GM18858 (cell line): ENCODE results near the gene ISOC2.

Source experiments
- ATAC-seq: cut with Tn5 transposase; IDR thresholded peaks from one replicate; pipeline ENCODE4 v1.9.1; 2021; ENCODE audit not compliant: unreplicated experiment

The ISOC2 gene

GRCh38 chr19:55479451-55480230, 18.2 kb upstream of the ISOC2 start:
- no peak for ATAC-seq

GRCh38 chr19:55479045-55479444, 17.6 kb upstream of the ISOC2 start:
- ATAC-seq, result no peak

GRCh38 chr19:55478364-55478763, 16.9 kb upstream of the ISOC2 start:
- ATAC-seq, result no peak

- no peak for ATAC-seq
Measured at GRCh38 chr19:55477905-55478304, 16.5 kb upstream of the ISOC2 start.

GRCh38 chr19:55476100-55476775, 14.8 kb upstream of the ISOC2 start, which contains the start of gene ZNF628:
ZNF628 (plus strand) TSS chr19:55476617; CDS start chr19:55479911, 3,294 bp downstream.
- peak; percentile 80 for ATAC-seq

GRCh38 chr19:55474269-55475265, 13.1 kb upstream of the ISOC2 start:
- ATAC-seq, result no peak

GRCh38 chr19:55473225-55474012, 12.0 kb upstream of the ISOC2 start:
- ATAC-seq, result no peak

GRCh38 chr19:55472463-55472862, 11.0 kb upstream of the ISOC2 start:
- ATAC-seq, result no peak

- ATAC-seq, result no peak
Measured at GRCh38 chr19:55471266-55471665, 9.8 kb upstream of the ISOC2 start.

GRCh38 chr19:55468054-55468393, 6.6 kb upstream of the ISOC2 start:
- no peak for ATAC-seq

GRCh38 chr19:55467236-55468053, 6.0 kb upstream of the ISOC2 start:
- ATAC-seq, result no peak

- ATAC-seq, result no peak
Measured at GRCh38 chr19:55466241-55466614, 4.8 kb upstream of the ISOC2 start.

- no peak for ATAC-seq
Measured at GRCh38 chr19:55465460-55466240, 4.2 kb upstream of the ISOC2 start.

GRCh38 chr19:55464662-55465054, 3.2 kb upstream of the ISOC2 start, which contains the start of gene C19orf85:
C19orf85 (minus strand) TSS chr19:55464751; CDS start chr19:55464554, 197 bp downstream.
- no peak for ATAC-seq

GRCh38 chr19:55464039-55464661, 2.7 kb upstream of the ISOC2 start:
- ATAC-seq, result no peak

- ATAC-seq, result no peak
Measured at GRCh38 chr19:55463583-55464031, 2.2 kb upstream of the ISOC2 start.

- ATAC-seq, result no peak
Measured at GRCh38 chr19:55462722-55463121, 1.3 kb upstream of the ISOC2 start.

- no peak for ATAC-seq
Measured at GRCh38 chr19:55461974-55462626, 658 bp upstream of the ISOC2 start.
